DOHH2 (cell line): ENCODE measurements around the gene ALKBH3.

ENCODE experiments used
- H3F3A ChIP-seq: fragments of 200-600 bp; sonication (generic), shearing (Covaris generic); 2 replicates; pipeline ENCODE4 v1.6.0; 2016; ENCODE audit warnings: antibody characterized with exemption, mild to moderate bottlenecking; ENCODE audit not compliant: control insufficient read depth, insufficient read depth
- H3K27ac ChIP-seq: fragments of 200-600 bp; sonication (generic); 2 replicates; pipeline ENCODE4 v1.5.1; 2014; ENCODE audit warnings: low read depth, mild to moderate bottlenecking, low read length, moderate library complexity
- H3K27me3 ChIP-seq: fragments of 200-600 bp; sonication (generic); 2 replicates; pipeline ENCODE4 v1.6.1; 2014; ENCODE audit warnings: mild to moderate bottlenecking, low read length, mixed read lengths; ENCODE audit not compliant: control insufficient read depth
- H3K36me3 ChIP-seq: fragments of 200-600 bp; sonication (generic); 2 replicates; pipeline ENCODE4 v1.6.1; 2014; ENCODE audit warnings: mild to moderate bottlenecking, low read length, moderate library complexity, mixed read lengths; ENCODE audit not compliant: control insufficient read depth
- H3K4me1 ChIP-seq: fragments of 200-600 bp; sonication (generic); 2 replicates; pipeline ENCODE4 v1.6.1; 2014; ENCODE audit warnings: mild to moderate bottlenecking, low read length, mixed read lengths; ENCODE audit not compliant: control insufficient read depth
- H3K4me2 ChIP-seq: fragments of 200-600 bp; sonication (generic); 2 replicates; pipeline ENCODE4 v1.6.0; 2014; ENCODE audit warnings: mild to moderate bottlenecking, low read length, moderate library complexity
- H3K4me3 ChIP-seq: fragments of 200-600 bp; sonication (generic); 2 replicates; pipeline ENCODE4 v1.5.1; 2014; ENCODE audit warnings: mild to moderate bottlenecking, low read length, mixed read lengths
- H3K79me2 ChIP-seq: fragments of 200-600 bp; sonication (generic); 2 replicates; pipeline ENCODE4 v1.6.1; 2014; ENCODE audit warnings: mild to moderate bottlenecking, low read length, mixed read lengths; ENCODE audit not compliant: control insufficient read depth
- H3K9me2 ChIP-seq: fragments of 200-600 bp; sonication (generic); replicated peaks from 2 replicates; pipeline ENCODE4 v1.6.1; 2014; ENCODE audit warnings: mild to moderate bottlenecking, low read length, mixed read lengths; ENCODE audit not compliant: control insufficient read depth
- H3K9me3 ChIP-seq: fragments of 200-600 bp; sonication (generic); 2 replicates; pipeline ENCODE4 v1.6.1; 2014; ENCODE audit warnings: antibody characterized with exemption, low read length, mixed read lengths; ENCODE audit not compliant: control insufficient read depth, insufficient read depth
- H4K20me1 ChIP-seq: fragments of 200-600 bp; sonication (generic); 2 replicates; pipeline ENCODE4 v1.6.0; 2014; ENCODE audit warnings: low read depth, mild to moderate bottlenecking, antibody characterized with exemption, low read length, moderate library complexity; ENCODE audit not compliant: control insufficient read depth, insufficient read depth
- EZH2phosphoT487 ChIP-seq: fragments of 200-600 bp; sonication (generic); IDR thresholded peaks from 2 replicates; pipeline ENCODE4 v1.6.1; 2017; ENCODE audit warnings: borderline replicate concordance, mild to moderate bottlenecking, antibody characterized with exemption, low read length, moderate library complexity, mixed read lengths
- TF ChIP-seq, protein P1 (sequence below): fragments of 200-600 bp; sonication (generic); IDR thresholded peaks from one replicate; pipeline ENCODE4 v1.5.1; 2014; ENCODE audit warnings: antibody characterized with exemption, mild to moderate bottlenecking, low read depth, low read length; ENCODE audit not compliant: poor library complexity, severe bottlenecking

ALKBH3 gene

GRCh38 chr11:43868852-43869567 is 11.6 kb upstream of the ALKBH3 start:
- no peaks in the 10 kb centered on the region for H3K79me2 ChIP-seq
- H4K20me1 ChIP-seq, result no peaks in the 10 kb centered on the region
- H3K9me3 ChIP-seq, result no peaks in the 10 kb centered on the region
- no peaks in the 10 kb centered on the region for H3F3A ChIP-seq
- H3K4me3 ChIP-seq, result no peak overlapping the region
- TF ChIP-seq, protein P1, sequence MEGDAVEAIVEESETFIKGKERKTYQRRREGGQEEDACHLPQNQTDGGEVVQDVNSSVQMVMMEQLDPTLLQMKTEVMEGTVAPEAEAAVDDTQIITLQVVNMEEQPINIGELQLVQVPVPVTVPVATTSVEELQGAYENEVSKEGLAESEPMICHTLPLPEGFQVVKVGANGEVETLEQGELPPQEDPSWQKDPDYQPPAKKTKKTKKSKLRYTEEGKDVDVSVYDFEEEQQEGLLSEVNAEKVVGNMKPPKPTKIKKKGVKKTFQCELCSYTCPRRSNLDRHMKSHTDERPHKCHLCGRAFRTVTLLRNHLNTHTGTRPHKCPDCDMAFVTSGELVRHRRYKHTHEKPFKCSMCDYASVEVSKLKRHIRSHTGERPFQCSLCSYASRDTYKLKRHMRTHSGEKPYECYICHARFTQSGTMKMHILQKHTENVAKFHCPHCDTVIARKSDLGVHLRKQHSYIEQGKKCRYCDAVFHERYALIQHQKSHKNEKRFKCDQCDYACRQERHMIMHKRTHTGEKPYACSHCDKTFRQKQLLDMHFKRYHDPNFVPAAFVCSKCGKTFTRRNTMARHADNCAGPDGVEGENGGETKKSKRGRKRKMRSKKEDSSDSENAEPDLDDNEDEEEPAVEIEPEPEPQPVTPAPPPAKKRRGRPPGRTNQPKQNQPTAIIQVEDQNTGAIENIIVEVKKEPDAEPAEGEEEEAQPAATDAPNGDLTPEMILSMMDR, result no peak
- TF ChIP-seq EZH2phosphoT487, result no peak
- no peaks in the 10 kb centered on the region for H3K9me2 ChIP-seq
- no peak overlapping the region for H3K4me2 ChIP-seq
- no peak overlapping the region for H3K27ac ChIP-seq
- H3K4me1 ChIP-seq, result no peaks in the 10 kb centered on the region
- H3K27me3 ChIP-seq, result peaks cover 20% of the 10 kb centered on the region
- no peaks in the 10 kb centered on the region for H3K36me3 ChIP-seq

GRCh38 chr11:43871051-43871450 is 9.6 kb upstream of the ALKBH3 start:
- Histone ChIP-seq H3F3A (no peaks in the 10 kb centered on the region), H3K79me2 (no peaks in the 10 kb centered on the region), H3K27me3 (peaks cover 24% of the 10 kb centered on the region), H3K9me2 (no peaks in the 10 kb centered on the region), H3K4me2 (no peak overlapping the region), H3K4me1 (no peaks in the 10 kb centered on the region), H3K36me3 (no peaks in the 10 kb centered on the region), H4K20me1 (no peaks in the 10 kb centered on the region), H3K4me3 (no peak overlapping the region), H3K27ac (no peak overlapping the region), H3K9me3 (no peaks in the 10 kb centered on the region)
- no peak for TF ChIP-seq EZH2phosphoT487
- TF ChIP-seq, protein P1, result no peak

DNA sequence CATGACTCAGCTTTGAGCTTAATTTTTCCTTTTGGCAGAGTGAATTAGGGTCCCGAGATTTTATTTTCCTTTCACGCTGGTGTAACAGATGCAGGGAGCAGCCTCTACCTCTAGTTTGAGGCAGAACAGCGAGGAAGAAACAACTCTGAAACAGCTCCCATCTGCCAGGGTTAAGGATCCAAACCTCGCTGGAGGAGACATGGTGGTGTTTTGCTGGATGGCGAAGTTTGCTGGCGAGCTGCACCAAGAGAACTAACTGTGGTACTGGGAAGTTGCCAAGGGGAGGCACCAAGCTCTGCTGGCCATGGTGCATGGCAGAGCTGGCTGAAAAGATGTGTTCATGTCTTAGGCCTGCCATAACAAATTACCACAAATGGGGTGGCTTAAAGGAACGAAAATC is 7.6 kb upstream of the ALKBH3 start:
- Histone ChIP-seq H3F3A (no peaks in the 10 kb centered on the region), H4K20me1 (no peaks in the 10 kb centered on the region), H3K9me2 (no peaks in the 10 kb centered on the region), H3K4me3 (no peak overlapping the region), H3K4me2 (no peak overlapping the region), H3K79me2 (no peaks in the 10 kb centered on the region), H3K36me3 (no peaks in the 10 kb centered on the region), H3K27ac (no peak overlapping the region), H3K4me1 (no peaks in the 10 kb centered on the region), H3K9me3 (no peaks in the 10 kb centered on the region), H3K27me3 (peaks cover 24% of the 10 kb centered on the region)
- no peak for TF ChIP-seq EZH2phosphoT487
- TF ChIP-seq, protein P1, result no peak
